Measurements from ENCODE around the gene RNF31. TPM values are rescaled to one million over a fixed set of nuclear protein-coding genes. Genes with fewer than 3 reads are reported as not detected.

RNF31 gene
- total RNA-seq, 2 experiments from 2014 or later = 37.8 to 57.8 TPM

GRCh38 chr14:24147761-24148428 lies 597 bp downstream of the RNF31 start:
- H3K4me2 ChIP-seq (ENCODE audit: low read length) = peak overlapping the region; percentile 91
- no peak for DNase-seq (ENCODE audit: low spot score)
- ChIA-PET POLR2A (interaction anchor here (0.7 to 3.9 kb wide), 6 partner anchors 12 to 53 kb away, joined by 3 to 32 read pairs (median 18); partner anchors contain the start of genes DCAF11, IRF9, NRL and PCK2), CTCF (ENCODE audit: unreplicated experiment) (interaction anchor here (1.1 kb wide), 1 partner anchor 13 kb away, joined by 4 read pairs; the partner anchor contains the start of gene IRF9)
- BruUV-seq (replicated peaks) = TSS peak; percentile 70
- peak overlapping the region; percentile 47; the same call in 1 of the 2 replicates for H2AFZ ChIP-seq (ENCODE audit: low read length)
- H3K4me3 ChIP-seq (ENCODE audit: low read depth, low read length, poor library complexity, severe bottlenecking) = peak overlapping the region; percentile 94
- H3K27ac ChIP-seq (ENCODE audit: low read depth, low read length, poor library complexity, severe bottlenecking) = peak overlapping the region; percentile 82
- H3K9me2 ChIP-seq (ENCODE audit: insufficient read depth, low read length) = no peaks in the 10 kb centered on the region
- intact Hi-C loops (cut with micrococcal nuclease; ENCODE audit: unreplicated experiment) = loop anchor here (1.0 to 10.0 kb wide), 4 partner anchors 13 to 843 kb away; partner anchors contain the start of genes BCL2L2, CHMP4A, IRF9 and PPP1R3E
- peaks cover 60% of the 10 kb centered on the region for H3K36me3 ChIP-seq (ENCODE audit: insufficient read depth, low read length)
- peaks cover 17% of the 10 kb centered on the region for H3K4me1 ChIP-seq (ENCODE audit: insufficient read depth, low read length, poor library complexity, severe bottlenecking)
- TF ChIP-seq CTCF (conservative IDR thresholded peaks at IDR 0.05; ENCODE audit: low read length) (no peak), EZH2phosphoT487 (IDR thresholded peaks at IDR 0.05; ENCODE audit: borderline replicate concordance, low read depth, low read length) (no peak)
- no peaks in the 10 kb centered on the region for H3K9me3 ChIP-seq (ENCODE audit: low read length)
- H4K20me1 ChIP-seq (ENCODE audit: insufficient read depth, low read length) = no peaks in the 10 kb centered on the region
- peaks cover 19% of the 10 kb centered on the region; the same call in 1 of the 2 replicates for H3K79me2 ChIP-seq (ENCODE audit: insufficient read depth, low read depth, low read length)

- peaks cover 49% of the 10 kb centered on the region for H3K36me3 ChIP-seq (ENCODE audit: insufficient read depth, low read length)
- H3K4me3 ChIP-seq (ENCODE audit: low read depth, low read length, poor library complexity, severe bottlenecking) = no peak overlapping the region
- DNase-seq (ENCODE audit: low spot score) = no peak
- no peak overlapping the region for H3K27ac ChIP-seq (ENCODE audit: low read depth, low read length, poor library complexity, severe bottlenecking)
- H3K4me1 ChIP-seq (ENCODE audit: insufficient read depth, low read length, poor library complexity, severe bottlenecking) = peaks cover 17% of the 10 kb centered on the region
- no peaks in the 10 kb centered on the region for H3K9me3 ChIP-seq (ENCODE audit: low read length)
- H2AFZ ChIP-seq (ENCODE audit: low read length) = no peak overlapping the region
- H4K20me1 ChIP-seq (ENCODE audit: insufficient read depth, low read length) = no peaks in the 10 kb centered on the region
- CTCF ChIA-PET (ENCODE audit: unreplicated experiment) = interaction anchor here (1.1 kb wide), 1 partner anchor 12 kb away, joined by 4 read pairs; the partner anchor contains the start of gene IRF9
- BruUV-seq (replicated peaks) = no TSS peak
- POLR2A ChIA-PET = interaction anchor here (1.1 to 3.9 kb wide), 2 partner anchors 54 to 55 kb away, joined by 3 to 20 read pairs; partner anchors contain the start of gene PCK2
- no peaks in the 10 kb centered on the region for H3K9me2 ChIP-seq (ENCODE audit: insufficient read depth, low read length)
- no peak for TF ChIP-seq EZH2phosphoT487 (IDR thresholded peaks at IDR 0.05; ENCODE audit: borderline replicate concordance, low read depth, low read length)
- TF ChIP-seq CTCF (conservative IDR thresholded peaks at IDR 0.05; ENCODE audit: low read length) = no peak
- H3K79me2 ChIP-seq (ENCODE audit: insufficient read depth, low read depth, low read length) = peaks cover 19% of the 10 kb centered on the region; the same call in 1 of the 2 replicates
- no peak overlapping the region for H3K4me2 ChIP-seq (ENCODE audit: low read length)
- intact Hi-C loops (cut with micrococcal nuclease; ENCODE audit: unreplicated experiment) = loop anchor here (10.0 kb wide), 1 partner anchor 845 kb away; the partner anchor contains the start of genes BCL2L2 and PPP1R3E
Measured at GRCh38 chr14:24149302-24149969, 2.1 kb downstream of the RNF31 start.

Measured in OCI-LY7 (cell line).